HUES64 (cell line): ENCODE measurements around the gene ZNF727. TPM values are rescaled to one million over a fixed set of nuclear protein-coding genes. Genes with fewer than 3 reads are reported as not detected.
"Not testable (repeated sequence)": the region's sequence is repeated elsewhere in the genome, so short reads cannot be mapped to it uniquely, and the experiment has no call there.

ENCODE experiments used
- H3K27ac ChIP-seq: 2 replicates; pipeline ENCODE4 v1.7.0; 2013; ENCODE audit warnings: low read depth, low read length, inconsistent platforms
- H3K27me3 ChIP-seq: 2 replicates; pipeline ENCODE4 v1.6.1; 2013; ENCODE audit warnings: mild to moderate bottlenecking, low read length; ENCODE audit not compliant: insufficient read depth
- H3K36me3 ChIP-seq: 2 replicates; pipeline ENCODE4 v1.6.1; 2013; ENCODE audit warnings: mild to moderate bottlenecking, low read length; ENCODE audit not compliant: insufficient read depth
- H3K4me1 ChIP-seq: 2 replicates; pipeline ENCODE4 v1.6.1; 2013; ENCODE audit warnings: mild to moderate bottlenecking, low read length, moderate library complexity; ENCODE audit not compliant: insufficient read depth
- H3K4me3 ChIP-seq: 2 replicates; pipeline ENCODE4 v1.5.1; 2013; ENCODE audit warnings: mild to moderate bottlenecking, low read length, moderate library complexity
- H3K9ac ChIP-seq: 2 replicates; pipeline ENCODE4 v1.6.1; 2013; ENCODE audit warnings: mild to moderate bottlenecking, low read depth, low read length
- H3K9me3 ChIP-seq: 2 replicates; pipeline ENCODE4 v1.6.1; 2013; ENCODE audit warnings: low read depth, low read length; ENCODE audit not compliant: insufficient read depth
- WGBS: fragments of 150-250, 120-280 bp; methylation state at CpG from one replicate; pipeline ENCODE4 v1.1.7; 2013; ENCODE audit warnings: missing lambda C conversion rate; 5-methylcytosine and 5-hydroxymethylcytosine counted together
- polyA plus RNA-seq, 2 experiments: library from polyadenylated mRNA; stranded (reverse); fragments of 50-300 nt; gene quantifications; one replicate each; pipeline ENCODE4 v1.2.3, GENCODE V29; 2013

Gene ZNF727
- polyA plus RNA-seq (2013, experiment 1 of 2), result not detected
- not detected for polyA plus RNA-seq (2013, experiment 2 of 2)

DNA sequence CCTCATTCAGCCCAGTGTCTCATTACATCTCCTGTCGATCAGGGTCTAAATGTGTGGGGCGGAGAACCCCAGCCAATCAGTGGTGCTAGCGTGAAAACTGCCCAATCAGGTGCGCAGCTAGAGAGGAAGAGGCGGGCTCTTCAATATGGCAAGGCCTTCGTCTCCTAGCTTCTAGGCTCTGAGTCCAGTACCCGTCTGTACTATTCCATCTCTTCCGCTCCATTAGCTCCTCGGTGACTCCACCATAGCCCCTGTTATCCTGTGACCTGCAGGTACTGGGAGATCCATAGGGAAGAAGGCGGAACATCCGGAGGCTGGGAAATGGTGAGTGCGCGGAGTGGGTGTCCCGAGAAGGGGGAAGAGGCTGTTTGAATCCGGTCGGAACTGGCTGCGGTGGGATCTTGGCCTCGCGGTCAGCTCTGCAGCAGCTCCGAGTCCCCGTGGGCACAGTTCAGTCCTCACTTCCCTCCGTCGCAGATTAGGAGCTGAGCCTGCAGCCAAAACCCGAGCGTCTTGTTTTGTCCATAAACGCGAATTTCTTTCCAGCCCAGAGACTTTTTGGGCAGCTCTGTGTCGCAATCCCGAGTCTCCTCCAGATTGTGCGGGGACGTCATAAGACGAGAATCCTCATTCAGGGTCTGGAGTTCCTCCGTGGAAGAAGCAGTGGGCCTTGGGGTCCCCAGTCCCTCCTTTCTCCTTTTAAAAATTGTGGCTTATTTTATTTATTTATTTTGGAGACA, at the start of gene ZNF727:
Gene ZNF727, plus strand, starts transcription at position 134 of the 740 bp plus-strand sequence. Its CDS starts 188 bp downstream, at position 322.
- no peaks in the 10 kb centered on the region for H3K36me3 ChIP-seq
- H3K9me3 ChIP-seq, result peaks cover 92% of the 10 kb centered on the region
- H3K4me3 ChIP-seq, result no peak within 1 kb of the TSS
- no peaks in the 10 kb centered on the region for H3K27me3 ChIP-seq
- no peaks in the 10 kb centered on the region for H3K4me1 ChIP-seq
- H3K27ac ChIP-seq, result no peak within 1 kb of the TSS
- H3K9ac ChIP-seq, result no peak within 1 kb of the TSS
- 89% methylated on average over 33 of the region's 33 CpGs for WGBS

- no peaks in the 10 kb centered on the region for H3K36me3 ChIP-seq
- no peak within 1 kb of the TSS for H3K9ac ChIP-seq
- no peak within 1 kb of the TSS for H3K27ac ChIP-seq
- no peaks in the 10 kb centered on the region for H3K4me1 ChIP-seq
- no peaks in the 10 kb centered on the region for H3K27me3 ChIP-seq
- 92% methylated on average over 10 of the region's 10 CpGs for WGBS
- peaks cover 84% of the 10 kb centered on the region for H3K9me3 ChIP-seq
- no peak within 1 kb of the TSS for H3K4me3 ChIP-seq
Observed at GRCh38 chr7:63998549-63998948, 46.7 kb upstream of the ZNF727 start, which contains the start of gene ZNF722. Gene ZNF722 (plus strand): TSS chr7:63998849. CDS start chr7:63998962, 113 bp downstream.

DNA sequence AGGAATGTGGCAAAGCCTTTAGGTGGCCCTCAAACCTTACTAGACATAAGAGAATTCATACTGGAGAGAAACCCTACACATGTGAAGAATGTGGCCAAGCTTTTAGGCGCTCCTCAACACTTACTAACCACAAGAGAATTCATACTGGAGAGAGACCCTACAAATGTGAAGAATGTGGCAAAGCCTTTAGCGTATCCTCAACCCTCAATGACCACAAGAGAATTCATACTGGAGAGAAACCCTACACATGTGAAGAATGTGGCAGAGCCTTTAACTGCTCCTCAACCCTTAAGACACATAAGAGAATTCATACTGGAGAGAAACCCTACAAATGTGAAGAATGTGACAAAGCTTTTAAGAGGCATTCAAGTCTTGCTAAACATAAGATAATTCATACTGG, 29.7 kb upstream of the ZNF727 start:
- WGBS, result 83% methylated on average over 2 of the region's 2 CpGs
- H3K4me3 ChIP-seq, H3K27me3 ChIP-seq, H3K4me1 ChIP-seq, H3K27ac ChIP-seq, H3K9ac ChIP-seq, H3K36me3 ChIP-seq: not testable (repeated sequence)
- H3K9me3 ChIP-seq, result peaks cover 78% of the 10 kb centered on the region

DNA sequence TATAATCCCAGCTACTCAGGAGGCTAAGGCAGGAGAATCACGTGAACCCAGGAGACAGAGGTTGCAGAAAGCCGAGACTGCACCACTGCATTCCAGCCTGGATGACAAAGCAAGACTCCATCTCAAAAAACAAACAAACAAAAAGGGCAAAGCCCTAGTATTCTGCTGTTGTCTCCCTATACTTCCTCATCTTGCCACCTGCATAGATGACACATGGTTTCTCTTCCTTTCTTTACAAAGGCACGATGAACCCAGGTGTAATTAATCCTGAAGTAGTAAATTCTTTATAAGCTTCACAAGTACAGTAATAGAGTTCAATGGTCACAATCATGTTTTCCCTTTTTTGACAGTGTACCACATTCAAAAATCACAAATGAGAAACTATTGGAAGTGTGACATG, 9.8 kb upstream of the ZNF727 start:
- peaks cover 93% of the 10 kb centered on the region for H3K9me3 ChIP-seq
- H3K36me3 ChIP-seq, result no peaks in the 10 kb centered on the region
- no peak overlapping the region for H3K9ac ChIP-seq
- no peak overlapping the region for H3K4me3 ChIP-seq
- H3K27me3 ChIP-seq, result no peaks in the 10 kb centered on the region
- no peak overlapping the region for H3K27ac ChIP-seq
- WGBS, result 65% methylated on average over 2 of the region's 3 CpGs
- H3K4me1 ChIP-seq, result no peaks in the 10 kb centered on the region

- 95% methylated on average over 21 of the region's 21 CpGs for WGBS
- no peaks in the 10 kb centered on the region for H3K4me1 ChIP-seq
- no peaks in the 10 kb centered on the region for H3K36me3 ChIP-seq
- no peaks in the 10 kb centered on the region for H3K27me3 ChIP-seq
- no peak overlapping the region for H3K9ac ChIP-seq
- no peak overlapping the region for H3K4me3 ChIP-seq
- no peak overlapping the region for H3K27ac ChIP-seq
- H3K9me3 ChIP-seq, result peaks cover 93% of the 10 kb centered on the region
Observed at GRCh38 chr7:64037095-64037494, 8.1 kb upstream of the ZNF727 start.

- Histone ChIP-seq H3K9me3 (peaks cover 91% of the 10 kb centered on the region), H3K27me3 (no peaks in the 10 kb centered on the region), H3K36me3 (no peaks in the 10 kb centered on the region), H3K4me3 (no peak overlapping the region), H3K9ac (no peak overlapping the region), H3K27ac (no peak overlapping the region), H3K4me1 (no peaks in the 10 kb centered on the region)
- 86% methylated on average over 11 of the region's 12 CpGs for WGBS
Observed at GRCh38 chr7:64046041-64046389, 781 bp downstream of the ZNF727 start.

DNA sequence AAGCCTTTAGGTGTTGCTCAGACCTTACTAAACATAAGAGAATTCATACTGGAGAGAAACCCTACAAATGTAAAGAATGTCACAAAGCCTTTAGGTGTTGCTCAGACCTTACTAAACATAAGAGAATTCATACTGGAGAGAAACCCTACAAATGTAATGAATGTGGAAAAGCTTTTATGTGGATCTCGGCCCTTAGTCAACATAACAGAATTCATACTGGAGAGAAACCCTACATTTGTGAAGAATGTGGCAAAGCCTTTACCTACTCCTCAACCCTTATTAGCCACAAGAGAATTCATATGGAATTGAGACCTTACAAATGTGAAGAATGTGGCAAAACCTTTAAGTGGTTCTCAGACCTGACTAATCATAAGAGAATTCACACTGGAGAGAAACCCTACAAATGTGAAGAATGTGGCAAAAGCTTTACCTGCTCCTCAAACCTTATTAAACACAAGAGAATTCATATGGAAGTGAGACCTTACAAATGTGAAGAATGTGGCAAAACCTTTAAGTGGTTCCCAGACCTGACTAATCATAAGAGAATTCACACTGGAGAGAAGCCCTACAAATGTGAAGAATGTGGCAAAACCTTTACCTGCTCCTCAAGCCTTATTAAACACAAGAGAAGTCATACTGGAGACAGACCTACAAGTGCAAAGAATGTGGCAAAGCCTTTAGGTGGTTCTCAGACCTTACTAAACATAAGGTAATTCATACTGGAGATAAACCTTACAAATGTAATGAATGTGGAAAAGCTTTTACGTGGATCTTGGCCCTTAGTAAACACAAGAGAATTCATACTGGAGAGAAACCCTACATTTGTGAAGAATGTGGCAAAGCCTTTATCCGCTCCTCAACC, 32.8 kb downstream of the ZNF727 start:
- H3K36me3 ChIP-seq, H3K4me1 ChIP-seq, H3K27ac ChIP-seq, H3K4me3 ChIP-seq, H3K9ac ChIP-seq, H3K27me3 ChIP-seq: not testable (repeated sequence)
- peaks cover 98% of the 10 kb centered on the region for H3K9me3 ChIP-seq
- WGBS, result 14% methylated on average over 1 of the region's 3 CpGs

GRCh38 chr7:64078699-64078994, 33.4 kb downstream of the ZNF727 start:
- Histone ChIP-seq H3K36me3 (no peaks in the 10 kb centered on the region), H3K27me3 (no peaks in the 10 kb centered on the region), H3K27ac (no peak overlapping the region), H3K9me3 (peaks cover 97% of the 10 kb centered on the region), H3K4me3 (no peak overlapping the region), H3K9ac (no peak overlapping the region), H3K4me1 (no peaks in the 10 kb centered on the region)
- WGBS, result 100% methylated on average over 1 of the region's 2 CpGs

- 55% methylated on average over 3 of the region's 3 CpGs for WGBS
- Histone ChIP-seq H3K9me3 (peaks cover 84% of the 10 kb centered on the region), H3K9ac (no peak overlapping the region), H3K4me1 (no peaks in the 10 kb centered on the region), H3K27ac (no peak overlapping the region), H3K4me3 (no peak overlapping the region), H3K36me3 (no peaks in the 10 kb centered on the region), H3K27me3 (no peaks in the 10 kb centered on the region)
Observed at GRCh38 chr7:64087501-64087900, 42.3 kb downstream of the ZNF727 start.

DNA sequence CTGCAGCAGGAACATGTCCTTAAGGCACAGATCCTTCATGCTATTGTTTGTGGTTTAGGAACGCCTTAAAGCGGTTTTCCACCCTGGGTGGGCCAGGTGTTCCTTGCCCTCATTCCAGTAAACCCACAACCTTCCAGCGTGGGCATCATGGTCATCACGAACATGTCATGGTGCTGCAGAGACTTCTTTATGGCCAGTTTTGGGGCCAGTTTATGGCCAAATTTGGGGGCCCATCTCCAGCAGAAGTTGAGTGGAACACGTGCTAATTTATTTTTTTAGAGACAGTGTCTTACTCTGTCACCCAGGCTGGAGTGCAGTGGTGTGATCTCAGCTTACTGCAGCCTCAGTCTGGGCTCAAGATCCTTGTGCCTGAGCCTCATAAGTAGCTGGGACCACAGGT, 43.6 kb downstream of the ZNF727 start:
- not testable (repeated sequence) for H3K36me3 ChIP-seq, H3K4me3 ChIP-seq, H3K27me3 ChIP-seq, H3K27ac ChIP-seq, H3K4me1 ChIP-seq, H3K9ac ChIP-seq
- peaks cover 86% of the 10 kb centered on the region for H3K9me3 ChIP-seq
- WGBS, result 74% methylated on average over 5 of the region's 5 CpGs
